SIG-M5 treated with dmso at 0.1 percent for 504 hours (cell line): ENCODE results near the gene CBX7.

Experiments
- DNase-seq: peaks from one replicate; lab custom pipeline; 2025; ENCODE audit not compliant: unreplicated experiment; lab: John Stamatoyannopoulos, UW

CBX7 gene

GRCh38 chr22:39128508-39128907, 24.0 kb downstream of the CBX7 start:
- DNase-seq: no peak

- DNase-seq: no peak
These were observed 26.9 kb downstream of the CBX7 start for GRCh38 chr22:39125622-39126021.

GRCh38 chr22:39123751-39124581, 28.5 kb downstream of the CBX7 start:
- DNase-seq: no peak

- no peak for DNase-seq
These were observed 29.6 kb downstream of the CBX7 start for GRCh38 chr22:39122772-39123470.

GRCh38 chr22:39120983-39121382, 31.5 kb downstream of the CBX7 start:
- no peak for DNase-seq

- peak; percentile 36 for DNase-seq
These were observed 34.8 kb downstream of the CBX7 start for GRCh38 chr22:39117585-39118191.

GRCh38 chr22:39115977-39116621, 36.4 kb downstream of the CBX7 start:
- DNase-seq: no peak

GRCh38 chr22:39115570-39115969, 36.9 kb downstream of the CBX7 start:
- no peak for DNase-seq

GRCh38 chr22:39114112-39114511, 38.4 kb downstream of the CBX7 start:
- DNase-seq: no peak

- DNase-seq: no peak
These were observed 41.6 kb downstream of the CBX7 start for GRCh38 chr22:39110631-39111561.

GRCh38 chr22:39109361-39109760, 43.1 kb downstream of the CBX7 start:
- no peak for DNase-seq

- DNase-seq: no peak
These were observed 44.0 kb downstream of the CBX7 start for GRCh38 chr22:39108487-39108886.

- DNase-seq: no peak
These were observed 46.2 kb downstream of the CBX7 start for GRCh38 chr22:39106326-39106725.

GRCh38 chr22:39103431-39103830, 49.0 kb downstream of the CBX7 start:
- no peak for DNase-seq

GRCh38 chr22:39101226-39101625, 51.3 kb downstream of the CBX7 start:
- no peak for DNase-seq

GRCh38 chr22:39098576-39098975, 53.9 kb downstream of the CBX7 start:
- DNase-seq: no peak

- DNase-seq: no peak
These were observed 54.5 kb downstream of the CBX7 start for GRCh38 chr22:39098026-39098425.

GRCh38 chr22:39097098-39098020, 55.1 kb downstream of the CBX7 start, which contains the start of gene APOBEC3H:
Gene APOBEC3H (plus strand): TSS chr22:39097244. CDS start chr22:39100279, 3,035 bp downstream.
- DNase-seq: peak; percentile 50

GRCh38 chr22:39095971-39096370, 56.5 kb downstream of the CBX7 start:
- no peak for DNase-seq
